ENCODE data around the gene PRTFDC1.
"Not testable (repeated sequence)": the region's sequence is repeated elsewhere in the genome, so short reads cannot be mapped to it uniquely, and the experiment has no call there.

Gene PRTFDC1

DNA sequence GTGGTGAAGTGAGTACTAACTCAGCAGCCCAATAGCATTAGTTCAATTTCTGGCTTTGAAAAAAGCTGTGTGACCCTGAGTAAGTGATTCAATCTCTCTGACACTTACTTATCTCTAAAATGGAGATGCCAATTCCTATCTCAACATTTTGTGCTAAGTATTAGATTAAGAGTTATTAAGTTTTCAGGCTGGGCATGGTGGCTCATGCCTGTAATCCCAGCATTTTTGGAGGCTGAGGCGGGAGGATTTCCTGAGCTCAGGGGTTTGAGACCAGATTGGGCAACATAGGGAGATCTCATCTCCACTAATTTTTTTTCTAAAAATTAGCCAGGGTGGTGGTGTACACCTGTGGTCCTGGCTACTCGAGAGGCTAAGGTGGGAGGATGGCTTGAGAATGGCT is 109.5 kb downstream of the PRTFDC1 start:
- Histone ChIP-seq H3K4me1 (ENCODE audit: control insufficient read depth, low read length) (no peaks in the 10 kb centered on the region), H4K20me1 (ENCODE audit: control insufficient read depth, insufficient read depth, low read depth, low read length) (no peaks in the 10 kb centered on the region), H3K9me3 (ENCODE audit: control insufficient read depth, insufficient read depth, low read length) (no peaks in the 10 kb centered on the region), H3K27me3 (ENCODE audit: control insufficient read depth, low read length) (no peaks in the 10 kb centered on the region), H3K4me2 (ENCODE audit: low read length) (no peak overlapping the region), H3F3A (ENCODE audit: control insufficient read depth, insufficient read depth) (no peaks in the 10 kb centered on the region), H3K27ac (ENCODE audit: low read depth, low read length) (no peak overlapping the region), H3K9me2 (replicated peaks; ENCODE audit: control insufficient read depth, low read length) (no peaks in the 10 kb centered on the region), H3K36me3 (ENCODE audit: control insufficient read depth, low read length) (no peaks in the 10 kb centered on the region), H3K79me2 (ENCODE audit: control insufficient read depth, low read length) (no peaks in the 10 kb centered on the region), H3K4me3 (ENCODE audit: low read length) (no peak overlapping the region)
- TF ChIP-seq, protein P1, sequence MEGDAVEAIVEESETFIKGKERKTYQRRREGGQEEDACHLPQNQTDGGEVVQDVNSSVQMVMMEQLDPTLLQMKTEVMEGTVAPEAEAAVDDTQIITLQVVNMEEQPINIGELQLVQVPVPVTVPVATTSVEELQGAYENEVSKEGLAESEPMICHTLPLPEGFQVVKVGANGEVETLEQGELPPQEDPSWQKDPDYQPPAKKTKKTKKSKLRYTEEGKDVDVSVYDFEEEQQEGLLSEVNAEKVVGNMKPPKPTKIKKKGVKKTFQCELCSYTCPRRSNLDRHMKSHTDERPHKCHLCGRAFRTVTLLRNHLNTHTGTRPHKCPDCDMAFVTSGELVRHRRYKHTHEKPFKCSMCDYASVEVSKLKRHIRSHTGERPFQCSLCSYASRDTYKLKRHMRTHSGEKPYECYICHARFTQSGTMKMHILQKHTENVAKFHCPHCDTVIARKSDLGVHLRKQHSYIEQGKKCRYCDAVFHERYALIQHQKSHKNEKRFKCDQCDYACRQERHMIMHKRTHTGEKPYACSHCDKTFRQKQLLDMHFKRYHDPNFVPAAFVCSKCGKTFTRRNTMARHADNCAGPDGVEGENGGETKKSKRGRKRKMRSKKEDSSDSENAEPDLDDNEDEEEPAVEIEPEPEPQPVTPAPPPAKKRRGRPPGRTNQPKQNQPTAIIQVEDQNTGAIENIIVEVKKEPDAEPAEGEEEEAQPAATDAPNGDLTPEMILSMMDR (IDR thresholded peaks at IDR 0.05; ENCODE audit: low read depth, low read length, poor library complexity, severe bottlenecking): no peak
- no peak for TF ChIP-seq EZH2phosphoT487 (IDR thresholded peaks at IDR 0.05; ENCODE audit: borderline replicate concordance, low read length)

GRCh38 chr10:24841530-24841929 is 110.9 kb downstream of the PRTFDC1 start:
- Histone ChIP-seq H3K4me3 (ENCODE audit: low read length) (no peak overlapping the region), H3K27me3 (ENCODE audit: control insufficient read depth, low read length) (no peaks in the 10 kb centered on the region)

DNA sequence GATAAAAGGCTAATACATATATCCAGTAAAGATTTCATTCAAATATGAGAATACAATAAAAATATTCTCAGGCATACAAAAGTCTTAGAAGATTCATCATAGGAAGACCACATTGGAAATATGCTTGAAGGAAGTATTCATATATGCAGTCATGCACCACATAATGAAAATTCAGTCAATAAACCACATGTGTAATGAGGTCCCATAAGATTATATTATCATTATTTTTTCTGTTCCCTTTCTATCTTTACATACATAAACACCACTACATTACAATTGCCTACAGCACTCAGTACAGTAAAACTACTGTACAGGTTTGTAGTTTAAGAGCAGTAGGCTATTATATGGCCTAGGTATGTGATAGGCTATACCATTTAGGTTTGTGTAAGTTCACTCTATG is 111.6 kb downstream of the PRTFDC1 start:
- Histone ChIP-seq H3F3A (ENCODE audit: control insufficient read depth, insufficient read depth) (no peaks in the 10 kb centered on the region), H3K27ac (ENCODE audit: low read depth, low read length) (no peak overlapping the region), H3K9me3 (ENCODE audit: control insufficient read depth, insufficient read depth, low read length) (no peaks in the 10 kb centered on the region), H3K4me3 (ENCODE audit: low read length) (no peak overlapping the region), H3K4me1 (ENCODE audit: control insufficient read depth, low read length) (no peaks in the 10 kb centered on the region), H4K20me1 (ENCODE audit: control insufficient read depth, insufficient read depth, low read depth, low read length) (no peaks in the 10 kb centered on the region), H3K27me3 (ENCODE audit: control insufficient read depth, low read length) (no peaks in the 10 kb centered on the region), H3K9me2 (replicated peaks; ENCODE audit: control insufficient read depth, low read length) (no peaks in the 10 kb centered on the region), H3K36me3 (ENCODE audit: control insufficient read depth, low read length) (no peaks in the 10 kb centered on the region), H3K4me2 (ENCODE audit: low read length) (no peak overlapping the region), H3K79me2 (ENCODE audit: control insufficient read depth, low read length) (no peaks in the 10 kb centered on the region)
- TF ChIP-seq, protein P1 (IDR thresholded peaks at IDR 0.05; ENCODE audit: low read depth, low read length, poor library complexity, severe bottlenecking): no peak
- TF ChIP-seq EZH2phosphoT487 (IDR thresholded peaks at IDR 0.05; ENCODE audit: borderline replicate concordance, low read length): no peak

More at GRCh38 chr10:24841530-24841929, 110.9 kb downstream of the PRTFDC1 start:
- TF ChIP-seq EZH2phosphoT487 (IDR thresholded peaks at IDR 0.05; ENCODE audit: borderline replicate concordance, low read length): no peak
- TF ChIP-seq, protein P1 (IDR thresholded peaks at IDR 0.05; ENCODE audit: low read depth, low read length, poor library complexity, severe bottlenecking): no peak
- H4K20me1 ChIP-seq (ENCODE audit: control insufficient read depth, insufficient read depth, low read depth, low read length): no peaks in the 10 kb centered on the region
- no peaks in the 10 kb centered on the region for H3K9me2 ChIP-seq (replicated peaks; ENCODE audit: control insufficient read depth, low read length)
- no peaks in the 10 kb centered on the region for H3F3A ChIP-seq (ENCODE audit: control insufficient read depth, insufficient read depth)
- no peaks in the 10 kb centered on the region for H3K79me2 ChIP-seq (ENCODE audit: control insufficient read depth, low read length)
- no peak overlapping the region for H3K27ac ChIP-seq (ENCODE audit: low read depth, low read length)
- H3K36me3 ChIP-seq (ENCODE audit: control insufficient read depth, low read length): no peaks in the 10 kb centered on the region
- H3K9me3 ChIP-seq (ENCODE audit: control insufficient read depth, insufficient read depth, low read length): no peaks in the 10 kb centered on the region
- H3K4me2 ChIP-seq (ENCODE audit: low read length): no peak overlapping the region
- H3K4me1 ChIP-seq (ENCODE audit: control insufficient read depth, low read length): no peaks in the 10 kb centered on the region

DNA sequence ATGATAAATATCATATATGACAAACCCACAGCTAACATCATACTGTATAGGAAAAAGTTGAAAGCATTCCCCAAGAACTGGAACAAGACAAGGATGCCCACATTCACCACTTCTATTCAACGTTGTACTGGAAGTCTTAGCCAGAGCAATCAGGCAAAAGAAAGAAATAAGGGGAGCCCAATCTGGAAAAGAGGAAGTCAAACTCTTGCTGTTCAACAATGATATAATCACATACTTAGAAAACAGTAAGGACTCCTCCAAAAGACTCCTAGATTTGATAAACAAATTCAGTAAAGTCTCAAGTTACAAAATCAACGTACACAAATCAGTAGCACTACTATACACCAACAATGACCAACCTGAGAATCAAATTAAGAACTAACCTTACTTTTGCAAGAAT is 114.6 kb downstream of the PRTFDC1 start:
- H3K4me1 ChIP-seq (ENCODE audit: control insufficient read depth, low read length); H3K4me3 ChIP-seq (ENCODE audit: low read length); H3K36me3 ChIP-seq (ENCODE audit: control insufficient read depth, low read length); H3K27me3 ChIP-seq (ENCODE audit: control insufficient read depth, low read length); H3K9me2 ChIP-seq (replicated peaks; ENCODE audit: control insufficient read depth, low read length); H3K79me2 ChIP-seq (ENCODE audit: control insufficient read depth, low read length); H4K20me1 ChIP-seq (ENCODE audit: control insufficient read depth, insufficient read depth, low read depth, low read length); H3K27ac ChIP-seq (ENCODE audit: low read depth, low read length); H3K9me3 ChIP-seq (ENCODE audit: control insufficient read depth, insufficient read depth, low read length); H3K4me2 ChIP-seq (ENCODE audit: low read length); H3F3A ChIP-seq (ENCODE audit: control insufficient read depth, insufficient read depth): not testable (repeated sequence)

All from DOHH2 (cell line).